Neural cell (in vitro differentiated cells): ENCODE data around the gene HPS6. TPM values are rescaled to one million over a fixed set of nuclear protein-coding genes. Genes with fewer than 3 reads are reported as not detected.
"Not testable (repeated sequence)": the region's sequence is repeated elsewhere in the genome, so short reads cannot be mapped to it uniquely, and the experiment has no call there.

Experiments
- H2AFZ ChIP-seq: fragments of 200-600, 300-800 bp; sonication (generic), shearing (Covaris generic); 2 replicates; pipeline ENCODE4 v1.6.0; 2014; ENCODE audit warnings: low read depth, mild to moderate bottlenecking, antibody characterized with exemption, low read length, moderate library complexity
- H3F3A ChIP-seq: fragments of 200-600 bp; shearing (Covaris generic); 2 replicates; pipeline ENCODE4 v1.6.1; 2016; ENCODE audit warnings: mild to moderate bottlenecking, moderate library complexity, mixed read lengths, antibody characterized with exemption, low read length; ENCODE audit not compliant: insufficient read depth, poor library complexity, severe bottlenecking
- H3K27ac ChIP-seq: fragments of 200-600, 300-800 bp; sonication (generic), shearing (Covaris generic); 2 replicates; pipeline ENCODE4 v1.5.1; 2014; ENCODE audit warnings: mild to moderate bottlenecking, low read length, moderate library complexity
- H3K27me3 ChIP-seq: fragments of 300-800, 200-600 bp; sonication (generic), shearing (Covaris generic); 2 replicates; pipeline ENCODE4 v1.6.0; 2014; ENCODE audit warnings: mild to moderate bottlenecking, low read depth, low read length, moderate library complexity; ENCODE audit not compliant: insufficient read depth
- H3K36me3 ChIP-seq: fragments of 300-800, 200-600 bp; sonication (generic), shearing (Covaris generic); 2 replicates; pipeline ENCODE4 v1.5.1; 2014; ENCODE audit warnings: mild to moderate bottlenecking, antibody characterized with exemption, low read length, moderate library complexity; ENCODE audit not compliant: insufficient read depth
- H3K4me2 ChIP-seq: fragments of 300-800, 200-600 bp; sonication (generic), shearing (Covaris generic); 2 replicates; pipeline ENCODE4 v1.6.0; 2014; ENCODE audit warnings: mild to moderate bottlenecking, low read length
- H3K4me3 ChIP-seq: fragments of 300-800, 200-600 bp; sonication (generic), shearing (Covaris generic); 2 replicates; pipeline ENCODE4 v1.5.1; 2014; ENCODE audit warnings: mild to moderate bottlenecking, low read length, moderate library complexity
- H3K79me2 ChIP-seq: fragments of 200-600 bp; shearing (Covaris generic); replicated peaks from 2 replicates; pipeline ENCODE4 v1.6.0; 2014; ENCODE audit warnings: mild to moderate bottlenecking, low read length, moderate library complexity; ENCODE audit not compliant: insufficient read depth
- H3K9ac ChIP-seq: fragments of 300-800, 200-600 bp; sonication (generic), shearing (Covaris generic); 2 replicates; pipeline ENCODE4 v1.6.1; 2016; ENCODE audit warnings: mild to moderate bottlenecking, low read length, mixed read lengths
- H3K9me2 ChIP-seq: fragments of 200-600 bp; shearing (Covaris generic); 2 replicates; pipeline ENCODE4 v1.6.1; 2016; ENCODE audit warnings: mild to moderate bottlenecking, low read length, mixed read lengths; ENCODE audit not compliant: insufficient read depth
- H3K9me3 ChIP-seq: fragments of 200-600, 300-800 bp; sonication (generic), shearing (Covaris generic); 2 replicates; pipeline ENCODE4 v1.6.1; 2016; ENCODE audit warnings: mild to moderate bottlenecking, mixed run types, low read length, moderate library complexity, mixed read lengths
- H4K20me1 ChIP-seq: fragments of 200-600 bp; shearing (Covaris generic); 2 replicates; pipeline ENCODE4 v1.6.1; 2016; ENCODE audit warnings: mild to moderate bottlenecking, mixed run types; ENCODE audit not compliant: insufficient read depth
- CTCF ChIP-seq: fragments of 450-650 bp; IDR thresholded peaks from 2 replicates; pipeline ENCODE4 v1.5.1; 2014; ENCODE audit warnings: antibody characterized with exemption, mild to moderate bottlenecking, moderate library complexity; ENCODE audit not compliant: poor library complexity, severe bottlenecking
- EP300 ChIP-seq: fragments of 450-650 bp; conservative IDR thresholded peaks from 2 replicates; pipeline ENCODE4 v1.6.1; 2014; ENCODE audit warnings: antibody characterized with exemption, mild to moderate bottlenecking, moderate library complexity; ENCODE audit not compliant: poor library complexity, severe bottlenecking
- EZH2 ChIP-seq: fragments of 200-600, 300-800 bp; shearing (Covaris generic), sonication (generic); IDR thresholded peaks from 2 replicates; pipeline ENCODE4 v1.6.1; 2014; ENCODE audit warnings: antibody characterized with exemption, low read length, borderline replicate concordance, mild to moderate bottlenecking; ENCODE audit not compliant: insufficient read depth, poor library complexity, severe bottlenecking
- MXI1 ChIP-seq: fragments of 450-650 bp; conservative IDR thresholded peaks from 2 replicates; pipeline ENCODE4 v1.6.1; 2014; ENCODE audit warnings: antibody characterized with exemption, mild to moderate bottlenecking; ENCODE audit not compliant: poor library complexity, severe bottlenecking
- POLR2AphosphoS5 ChIP-seq: IDR thresholded peaks from 2 replicates; pipeline ENCODE4 v1.6.1; 2012
- RAD21 ChIP-seq: fragments of 450-650 bp; conservative IDR thresholded peaks from 2 replicates; pipeline ENCODE4 v1.6.1; 2014; ENCODE audit warnings: antibody characterized with exemption, mild to moderate bottlenecking, moderate library complexity
- SMC3 ChIP-seq: fragments of 450-650 bp; conservative IDR thresholded peaks from 2 replicates; pipeline ENCODE4 v1.6.1; 2014; ENCODE audit warnings: antibody characterized with exemption, mild to moderate bottlenecking, moderate library complexity; ENCODE audit not compliant: poor library complexity
- TAF1 ChIP-seq: IDR thresholded peaks from 2 replicates; pipeline ENCODE4 v1.6.1; 2012; ENCODE audit warnings: low read depth
- polyA plus RNA-seq: library from polyadenylated mRNA; depleted of rRNA; stranded (reverse); fragments of >200 nt; gene quantifications from 2 replicates; pipeline ENCODE4 v1.2.3, GENCODE V29; 2014
- TF ChIP-seq, protein P1 (sequence below): IDR thresholded peaks from 2 replicates; pipeline ENCODE4 v1.6.1; 2012; ENCODE audit warnings: borderline replicate concordance

Gene HPS6
- polyA plus RNA-seq, 1 donor from 2014 or later = 9.6 TPM

- Histone ChIP-seq H4K20me1 (no peaks in the 10 kb centered on the region), H3K9ac (no peak overlapping the region), H3K4me3 (no peak overlapping the region), H3K4me2 (no peak overlapping the region), H2AFZ (no peak overlapping the region), H3K79me2 (peaks cover 22% of the 10 kb centered on the region), H3F3A (no peaks in the 10 kb centered on the region), H3K36me3 (no peaks in the 10 kb centered on the region), H3K9me2 (no peaks in the 10 kb centered on the region), H3K27ac (no peak overlapping the region), H3K9me3 (no peaks in the 10 kb centered on the region), H3K27me3 (no peaks in the 10 kb centered on the region)
- TF ChIP-seq EZH2 (no peak), SMC3 (no peak), CTCF (no peak), TAF1 (no peak), EP300 (no peak), RAD21 (no peak), POLR2AphosphoS5 (no peak), MXI1 (no peak)
- TF ChIP-seq, protein P1, sequence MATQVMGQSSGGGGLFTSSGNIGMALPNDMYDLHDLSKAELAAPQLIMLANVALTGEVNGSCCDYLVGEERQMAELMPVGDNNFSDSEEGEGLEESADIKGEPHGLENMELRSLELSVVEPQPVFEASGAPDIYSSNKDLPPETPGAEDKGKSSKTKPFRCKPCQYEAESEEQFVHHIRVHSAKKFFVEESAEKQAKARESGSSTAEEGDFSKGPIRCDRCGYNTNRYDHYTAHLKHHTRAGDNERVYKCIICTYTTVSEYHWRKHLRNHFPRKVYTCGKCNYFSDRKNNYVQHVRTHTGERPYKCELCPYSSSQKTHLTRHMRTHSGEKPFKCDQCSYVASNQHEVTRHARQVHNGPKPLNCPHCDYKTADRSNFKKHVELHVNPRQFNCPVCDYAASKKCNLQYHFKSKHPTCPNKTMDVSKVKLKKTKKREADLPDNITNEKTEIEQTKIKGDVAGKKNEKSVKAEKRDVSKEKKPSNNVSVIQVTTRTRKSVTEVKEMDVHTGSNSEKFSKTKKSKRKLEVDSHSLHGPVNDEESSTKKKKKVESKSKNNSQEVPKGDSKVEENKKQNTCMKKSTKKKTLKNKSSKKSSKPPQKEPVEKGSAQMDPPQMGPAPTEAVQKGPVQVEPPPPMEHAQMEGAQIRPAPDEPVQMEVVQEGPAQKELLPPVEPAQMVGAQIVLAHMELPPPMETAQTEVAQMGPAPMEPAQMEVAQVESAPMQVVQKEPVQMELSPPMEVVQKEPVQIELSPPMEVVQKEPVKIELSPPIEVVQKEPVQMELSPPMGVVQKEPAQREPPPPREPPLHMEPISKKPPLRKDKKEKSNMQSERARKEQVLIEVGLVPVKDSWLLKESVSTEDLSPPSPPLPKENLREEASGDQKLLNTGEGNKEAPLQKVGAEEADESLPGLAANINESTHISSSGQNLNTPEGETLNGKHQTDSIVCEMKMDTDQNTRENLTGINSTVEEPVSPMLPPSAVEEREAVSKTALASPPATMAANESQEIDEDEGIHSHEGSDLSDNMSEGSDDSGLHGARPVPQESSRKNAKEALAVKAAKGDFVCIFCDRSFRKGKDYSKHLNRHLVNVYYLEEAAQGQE = no peak
Measured at GRCh38 chr10:102046095-102046494, 19.1 kb upstream of the HPS6 start.

DNA sequence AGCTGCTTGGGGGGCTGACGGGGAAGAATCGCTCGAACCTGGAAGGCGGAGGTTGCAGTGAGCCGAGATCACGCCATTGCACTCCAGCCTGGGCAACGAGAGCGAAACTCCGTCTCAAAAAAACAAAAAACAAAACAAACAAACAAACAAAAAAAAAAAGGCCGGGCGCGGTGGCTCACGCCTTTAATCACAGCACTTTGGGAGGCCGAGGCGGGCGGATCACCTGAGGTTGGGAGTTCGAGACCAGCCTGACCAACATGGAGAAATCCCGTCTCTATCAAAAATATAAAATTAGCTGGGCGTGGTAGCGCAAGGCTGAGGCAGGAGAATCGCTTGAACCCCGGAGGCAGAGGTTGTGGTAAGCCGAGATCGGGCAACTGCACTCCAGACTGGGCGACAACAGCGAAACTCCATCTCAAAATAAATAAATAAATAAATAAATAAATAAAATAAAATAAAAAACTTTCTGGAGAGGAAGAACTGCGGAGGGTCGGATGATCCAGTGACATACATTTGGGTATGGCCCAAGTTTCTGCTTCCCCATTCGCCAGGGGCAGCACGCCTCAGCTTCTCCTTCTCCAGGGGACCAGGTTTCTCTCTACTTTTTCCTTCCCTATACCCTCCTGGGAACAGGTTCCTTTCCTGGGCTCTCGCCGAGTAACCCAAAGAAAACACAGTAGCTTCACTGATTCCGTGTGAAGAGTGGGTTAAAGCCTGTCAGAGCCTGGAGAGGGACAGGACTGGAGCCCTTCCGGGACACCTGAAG lies 10.1 kb upstream of the HPS6 start:
- Histone ChIP-seq H3K9ac (peak overlapping the region; percentile 90), H3K79me2 (peaks cover 51% of the 10 kb centered on the region), H3K4me3 (peak overlapping the region; percentile 98), H3K27ac (peak overlapping the region; percentile 81), H2AFZ (peak overlapping the region; percentile 93), H3K4me2 (peak overlapping the region; percentile 97)
- not testable (repeated sequence) for H3K9me3 ChIP-seq, H3K9me2 ChIP-seq, H3K27me3 ChIP-seq, H3K36me3 ChIP-seq, H4K20me1 ChIP-seq, H3F3A ChIP-seq
